Fibroblast of the aortic adventitia (primary cell): ENCODE results near the gene C2CD4D. TPM values are rescaled to one million over a fixed set of nuclear protein-coding genes. Genes with fewer than 3 reads are reported as not detected.

Experiments used
- DNase-seq: peaks from one replicate; pipeline ENCODE4 v3.0.0-alpha.2; 2010; ENCODE audit warnings: low read depth
- H3K4me3 ChIP-seq: 2 replicates; pipeline ENCODE4 v1.5.1; 2011; ENCODE audit warnings: low read depth, mild to moderate bottlenecking, control low read depth, low read length, moderate library complexity
- total RNA-seq: library from RNA; depleted of rRNA; stranded (reverse); fragments of >200 nt; gene quantifications from 2 replicates; pipeline ENCODE4 v1.2.3, GENCODE V29; 2012; ENCODE audit warnings: low replicate concordance
- TF ChIP-seq, protein P1 (sequence below): IDR thresholded peaks from 2 replicates; pipeline ENCODE4 v1.5.1; 2011; ENCODE audit warnings: mild to moderate bottlenecking, low read length, control low read depth, inconsistent platforms; ENCODE audit not compliant: insufficient read depth

Gene C2CD4D
- total RNA-seq, 1 donor: not detected

DNA sequence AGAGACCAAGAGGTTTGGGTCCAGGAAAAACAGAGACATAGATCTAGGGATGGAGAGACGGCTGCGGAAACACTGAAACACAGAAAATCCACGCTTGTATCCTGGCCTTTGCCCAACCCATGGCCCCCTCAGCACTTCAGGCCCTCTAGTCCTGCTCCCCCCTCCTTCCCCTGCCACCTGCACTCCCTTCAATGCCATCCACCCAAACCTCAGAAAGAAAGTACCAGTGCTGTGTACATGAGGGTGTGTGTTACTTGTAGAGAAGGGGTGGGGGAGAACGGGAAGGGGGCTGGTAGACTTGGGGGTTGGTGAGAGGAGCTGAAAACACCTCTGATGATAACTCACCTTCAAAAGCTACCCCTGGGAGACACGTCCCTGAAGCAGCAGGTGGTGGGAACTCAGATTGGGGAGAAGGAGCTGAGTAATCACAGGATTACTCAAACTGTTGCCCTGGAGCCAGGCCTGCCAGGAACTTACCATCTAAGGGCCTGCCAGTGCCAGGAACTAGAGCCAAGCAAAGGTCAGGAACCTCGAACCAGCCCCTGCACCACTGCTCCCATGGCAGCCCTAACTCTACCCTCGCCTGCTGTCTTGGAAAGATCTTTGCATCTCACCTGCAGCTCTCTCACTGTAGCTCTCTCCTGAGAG is 19.5 kb downstream of the C2CD4D start:
- no peak for DNase-seq
- H3K4me3 ChIP-seq: no peak overlapping the region
- TF ChIP-seq, protein P1, sequence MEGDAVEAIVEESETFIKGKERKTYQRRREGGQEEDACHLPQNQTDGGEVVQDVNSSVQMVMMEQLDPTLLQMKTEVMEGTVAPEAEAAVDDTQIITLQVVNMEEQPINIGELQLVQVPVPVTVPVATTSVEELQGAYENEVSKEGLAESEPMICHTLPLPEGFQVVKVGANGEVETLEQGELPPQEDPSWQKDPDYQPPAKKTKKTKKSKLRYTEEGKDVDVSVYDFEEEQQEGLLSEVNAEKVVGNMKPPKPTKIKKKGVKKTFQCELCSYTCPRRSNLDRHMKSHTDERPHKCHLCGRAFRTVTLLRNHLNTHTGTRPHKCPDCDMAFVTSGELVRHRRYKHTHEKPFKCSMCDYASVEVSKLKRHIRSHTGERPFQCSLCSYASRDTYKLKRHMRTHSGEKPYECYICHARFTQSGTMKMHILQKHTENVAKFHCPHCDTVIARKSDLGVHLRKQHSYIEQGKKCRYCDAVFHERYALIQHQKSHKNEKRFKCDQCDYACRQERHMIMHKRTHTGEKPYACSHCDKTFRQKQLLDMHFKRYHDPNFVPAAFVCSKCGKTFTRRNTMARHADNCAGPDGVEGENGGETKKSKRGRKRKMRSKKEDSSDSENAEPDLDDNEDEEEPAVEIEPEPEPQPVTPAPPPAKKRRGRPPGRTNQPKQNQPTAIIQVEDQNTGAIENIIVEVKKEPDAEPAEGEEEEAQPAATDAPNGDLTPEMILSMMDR: no peak

DNA sequence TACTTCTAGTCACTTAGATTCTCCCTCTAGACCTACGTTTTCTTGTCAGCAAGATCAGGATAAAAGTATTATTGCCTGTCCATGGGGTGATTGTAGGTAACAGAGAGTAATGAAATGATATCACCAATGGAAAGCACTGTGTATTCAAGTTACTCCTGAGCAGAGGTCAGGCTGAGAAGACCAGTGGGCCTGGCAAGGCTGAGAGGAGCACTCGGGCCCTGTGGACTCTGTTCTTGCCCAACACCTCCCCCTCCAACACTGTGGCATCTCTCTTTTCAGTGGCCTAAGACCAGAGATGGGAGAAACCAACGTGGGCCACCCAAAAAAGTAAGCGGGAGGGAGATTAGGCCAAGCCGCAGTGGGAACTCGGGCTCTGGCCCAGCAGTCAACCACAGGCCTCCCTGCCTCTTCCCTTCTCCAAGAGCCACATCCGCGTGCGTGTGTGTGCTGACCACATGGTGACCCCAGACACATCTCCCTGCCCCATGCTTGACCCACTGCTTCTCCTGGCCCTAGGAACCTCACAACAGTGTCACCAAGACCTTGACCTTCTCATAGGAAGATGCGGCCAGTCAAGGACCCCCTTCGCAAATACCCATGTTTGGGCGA is 20.3 kb downstream of the C2CD4D start:
- H3K4me3 ChIP-seq: no peak overlapping the region
- no peak for DNase-seq
- TF ChIP-seq, protein P1: no peak

DNA sequence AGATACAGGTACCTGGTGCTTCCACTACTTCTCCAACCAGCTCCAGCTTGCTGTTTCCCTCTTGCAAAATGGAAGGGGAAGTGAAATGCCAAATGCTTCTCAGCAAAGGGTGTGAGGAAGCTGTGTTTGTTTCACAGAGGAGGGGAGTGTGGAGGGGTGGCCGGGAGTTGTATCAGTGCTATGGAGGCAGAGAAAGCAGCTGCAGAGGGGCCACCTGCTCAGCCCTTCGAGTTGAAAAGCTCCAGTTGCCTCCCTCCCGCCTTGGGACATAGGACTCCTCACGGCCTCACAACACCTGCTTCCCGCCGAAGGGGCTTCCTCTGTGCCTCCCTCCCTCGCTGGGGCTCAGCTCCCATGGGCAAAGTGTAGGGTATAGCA is 22.3 kb downstream of the C2CD4D start:
- no peak for DNase-seq
- TF ChIP-seq, protein P1: no peak
- no peak overlapping the region for H3K4me3 ChIP-seq

DNA sequence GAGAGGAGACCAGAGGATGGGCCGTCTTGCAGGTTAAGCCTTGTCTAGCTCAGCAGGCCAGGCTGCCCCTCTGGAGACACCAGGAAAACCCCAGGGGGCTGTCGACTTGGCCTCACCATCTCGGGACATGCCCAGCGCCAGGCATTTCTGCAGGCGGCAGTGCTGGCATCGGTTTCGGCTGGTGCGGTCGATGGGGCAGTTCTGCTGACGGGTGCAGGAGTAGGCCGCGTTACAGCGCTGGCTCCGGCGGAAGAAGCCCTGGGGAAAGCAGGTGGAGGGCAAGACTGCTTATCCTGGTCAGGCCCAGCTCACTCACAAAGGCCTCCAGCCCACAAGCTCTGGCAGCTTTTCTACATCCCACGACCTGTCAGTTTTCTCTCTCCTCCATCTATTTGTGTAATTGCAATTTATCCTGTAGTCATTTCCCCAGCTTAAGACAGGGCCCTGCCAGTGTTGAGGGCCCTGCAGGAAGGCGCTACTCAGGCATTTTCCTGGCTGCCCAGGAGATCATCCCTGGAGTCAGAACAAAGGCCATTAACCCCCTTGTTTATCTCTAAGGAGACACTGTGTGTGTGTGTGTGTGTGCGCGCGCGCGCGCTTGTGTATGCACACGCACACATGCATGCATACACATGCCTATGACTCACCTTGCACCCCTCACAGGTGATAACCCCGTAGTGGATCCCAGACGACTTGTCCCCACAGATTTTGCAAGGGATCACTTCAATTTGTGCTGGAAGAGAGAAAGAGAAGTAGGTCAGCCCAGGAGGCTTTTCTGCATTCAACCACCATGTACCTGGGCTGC is 22.9 kb downstream of the C2CD4D start:
- H3K4me3 ChIP-seq: no peak overlapping the region
- DNase-seq: no peak
- TF ChIP-seq, protein P1: no peak

DNA sequence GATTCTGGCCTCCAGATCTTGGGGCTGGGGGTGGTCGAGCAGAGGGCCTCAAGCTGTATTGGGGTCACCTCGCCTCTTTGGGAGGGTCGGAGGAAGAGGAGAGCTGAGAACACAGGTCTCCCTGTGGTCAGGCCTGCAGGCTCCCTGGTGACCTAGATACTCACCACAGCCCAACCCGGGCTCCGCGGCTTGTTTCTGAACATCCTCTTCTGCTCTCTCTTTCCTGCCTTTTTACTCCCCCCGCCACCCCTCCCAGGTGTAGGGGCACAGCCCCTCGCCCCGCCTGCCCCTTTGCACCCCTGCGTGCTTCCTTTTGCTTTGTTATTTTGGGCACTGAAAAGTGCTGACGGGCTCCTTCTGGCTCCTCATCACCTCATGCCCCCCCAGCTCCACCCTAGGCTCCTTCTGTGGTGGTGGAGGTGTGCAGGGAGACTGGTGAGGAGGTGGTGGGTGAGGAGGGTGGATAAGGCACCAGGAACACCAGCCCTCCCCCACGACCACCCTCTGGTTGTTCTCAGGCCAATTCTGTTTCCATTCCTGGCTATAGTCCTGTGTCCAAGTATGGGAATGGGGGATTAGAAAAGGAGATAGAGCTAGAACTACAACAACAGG is 23.8 kb downstream of the C2CD4D start:
- H3K4me3 ChIP-seq: no peak overlapping the region
- no peak for DNase-seq
- TF ChIP-seq, protein P1: no peak

DNA sequence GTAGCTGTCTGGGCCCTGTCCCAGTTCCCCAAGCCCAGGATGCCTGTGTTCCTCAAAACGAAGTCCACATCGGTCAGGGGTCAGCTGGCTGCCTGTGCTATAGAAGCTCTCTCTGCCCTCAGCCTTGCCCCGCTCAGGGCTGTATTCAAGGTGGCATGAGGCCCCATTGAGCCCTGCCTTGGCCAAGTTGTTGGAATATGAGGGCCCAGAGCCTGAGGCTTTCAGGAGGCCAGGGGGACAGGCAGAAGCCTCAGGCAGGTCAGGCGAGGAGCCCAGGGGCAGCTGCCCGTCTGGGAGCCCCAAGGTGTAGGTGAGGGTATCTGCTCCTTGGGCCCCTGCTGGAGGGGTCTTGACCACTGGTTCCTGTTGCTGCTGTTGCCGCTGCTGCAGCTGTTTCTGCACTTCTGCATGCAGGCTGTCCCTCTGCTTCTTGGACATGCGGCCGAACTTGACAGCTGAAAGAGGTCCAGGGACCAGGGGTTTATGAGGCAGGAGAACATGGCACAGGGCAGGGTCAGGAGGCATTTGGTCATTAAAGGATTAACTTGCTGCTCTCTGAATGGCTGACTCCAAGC is 24.6 kb downstream of the C2CD4D start:
- no peak for DNase-seq
- H3K4me3 ChIP-seq: no peak overlapping the region
- TF ChIP-seq, protein P1: no peak
